ENCODE data around the gene CGGBP1.
A peak's percentile ranks its signal among the peaks of the same experiment; 100 is the strongest.
"Not testable (repeated sequence)": the region's sequence is repeated elsewhere in the genome, so short reads cannot be mapped to it uniquely, and the experiment has no call there.

CGGBP1 gene

GRCh38 chr3:88033808-88034207 is 25.0 kb downstream of the CGGBP1 start:
- no peak for DNase-seq

- DNase-seq, result no peak
Observed at GRCh38 chr3:88033079-88033478, 25.7 kb downstream of the CGGBP1 start.

GRCh38 chr3:88032245-88032644 is 26.6 kb downstream of the CGGBP1 start:
- no peak for DNase-seq

- peak; percentile 43 for DNase-seq
Observed at GRCh38 chr3:88031642-88032077, 27.1 kb downstream of the CGGBP1 start.

- no peak for DNase-seq
Observed at GRCh38 chr3:88030210-88030609, 28.6 kb downstream of the CGGBP1 start.

GRCh38 chr3:88028876-88029275 is 29.9 kb downstream of the CGGBP1 start:
- no peak for DNase-seq

- DNase-seq, result no peak
Observed at GRCh38 chr3:88025001-88025552, 33.7 kb downstream of the CGGBP1 start.

GRCh38 chr3:88019024-88019423 is 39.8 kb downstream of the CGGBP1 start:
- peak; percentile 57 for DNase-seq

- not testable (repeated sequence) for DNase-seq
Observed at GRCh38 chr3:88015656-88016055, 43.1 kb downstream of the CGGBP1 start.

- DNase-seq, result no peak
Observed at GRCh38 chr3:88013592-88013991, 45.2 kb downstream of the CGGBP1 start.

GRCh38 chr3:88010810-88011209 is 48.0 kb downstream of the CGGBP1 start:
- no peak for DNase-seq

GRCh38 chr3:88009066-88009465 is 49.7 kb downstream of the CGGBP1 start:
- DNase-seq, result no peak

GRCh38 chr3:88005066-88005465 is 53.7 kb downstream of the CGGBP1 start:
- peak; percentile 33 for DNase-seq

GRCh38 chr3:88003115-88003755 is 55.6 kb downstream of the CGGBP1 start:
- DNase-seq, result peak; percentile 36

GRCh38 chr3:88002448-88002847 is 56.4 kb downstream of the CGGBP1 start:
- DNase-seq, result no peak

Data from activated CD4-positive, alpha-beta T cell treated with anti-CD3 and anti-CD28 coated beads, Interleukin-2, amount 50 U/mL, for 16 hours (primary cell).